T-helper 9 cell (primary cell): ENCODE results near the gene SND1.
"Not testable (repeated sequence)": the region's sequence is repeated elsewhere in the genome, so short reads cannot be mapped to it uniquely, and the experiment has no call there.

Experiments
- DNase-seq: peaks from one replicate; pipeline ENCODE4 v3.0.0-alpha.2; 2020

Gene SND1

DNA sequence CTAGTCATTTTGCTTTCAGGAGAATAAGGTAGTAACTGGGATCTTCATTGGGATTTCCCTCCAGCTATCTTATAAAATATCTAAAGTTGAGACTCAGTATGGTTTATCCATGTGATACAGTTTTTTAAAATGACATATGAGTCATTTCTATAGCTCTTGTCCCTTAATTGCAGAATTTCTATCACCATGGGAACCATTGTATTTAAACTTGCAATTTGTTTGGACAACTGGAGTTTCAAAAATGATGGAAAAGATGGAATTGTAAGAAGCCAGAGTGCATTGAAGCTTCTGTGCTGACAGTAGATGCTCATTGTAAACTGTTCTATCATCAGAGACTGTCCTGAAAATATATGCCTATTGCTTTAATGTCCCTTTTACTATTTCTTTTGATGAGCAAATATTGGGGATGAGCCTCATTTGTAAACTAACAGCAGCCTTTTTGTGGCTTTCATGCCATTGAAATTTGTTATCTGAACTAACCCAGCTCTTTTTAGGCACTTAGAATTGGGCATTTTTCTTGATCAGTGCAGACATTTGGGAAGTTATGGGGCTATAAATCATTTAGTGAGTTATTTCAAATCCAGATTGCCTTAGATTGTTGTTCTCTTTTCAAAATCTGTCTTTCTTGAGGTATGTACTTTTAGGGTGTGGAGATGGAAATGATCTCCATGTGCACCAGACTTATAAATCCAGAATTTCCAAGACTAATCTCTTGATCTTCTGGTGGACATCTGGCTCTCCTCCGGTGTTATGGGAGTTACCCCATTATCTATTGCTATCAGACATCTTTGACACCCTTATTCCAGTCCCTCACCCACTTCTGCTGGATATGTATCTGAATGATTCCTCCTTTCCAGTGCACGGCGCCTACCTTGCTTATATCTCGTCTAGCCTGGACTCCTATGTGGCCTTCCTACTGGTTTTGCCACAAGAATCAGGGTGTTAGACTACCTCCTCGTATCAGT is 159.0 kb downstream of the SND1 start:
- DNase-seq = no peak

DNA sequence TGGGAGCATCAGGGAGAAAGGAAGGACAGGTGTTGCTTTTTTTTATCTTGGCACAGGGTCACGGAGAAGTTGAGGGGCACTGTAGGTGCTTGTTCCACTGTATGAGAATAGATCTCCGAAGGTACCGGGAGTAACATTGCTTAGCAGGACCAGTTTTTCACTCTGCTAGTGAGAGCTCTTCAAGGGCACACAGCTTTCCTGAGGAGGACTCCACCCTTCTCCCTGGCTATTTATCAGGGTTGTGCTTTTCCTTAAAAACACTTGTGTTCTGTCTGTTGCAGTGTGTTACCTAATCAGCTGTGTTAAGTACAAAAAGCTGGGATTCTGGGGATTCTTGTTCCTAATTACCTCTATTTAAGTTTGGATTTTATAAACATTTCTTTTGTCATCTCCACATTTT is 160.5 kb downstream of the SND1 start:
- no peak for DNase-seq

DNA sequence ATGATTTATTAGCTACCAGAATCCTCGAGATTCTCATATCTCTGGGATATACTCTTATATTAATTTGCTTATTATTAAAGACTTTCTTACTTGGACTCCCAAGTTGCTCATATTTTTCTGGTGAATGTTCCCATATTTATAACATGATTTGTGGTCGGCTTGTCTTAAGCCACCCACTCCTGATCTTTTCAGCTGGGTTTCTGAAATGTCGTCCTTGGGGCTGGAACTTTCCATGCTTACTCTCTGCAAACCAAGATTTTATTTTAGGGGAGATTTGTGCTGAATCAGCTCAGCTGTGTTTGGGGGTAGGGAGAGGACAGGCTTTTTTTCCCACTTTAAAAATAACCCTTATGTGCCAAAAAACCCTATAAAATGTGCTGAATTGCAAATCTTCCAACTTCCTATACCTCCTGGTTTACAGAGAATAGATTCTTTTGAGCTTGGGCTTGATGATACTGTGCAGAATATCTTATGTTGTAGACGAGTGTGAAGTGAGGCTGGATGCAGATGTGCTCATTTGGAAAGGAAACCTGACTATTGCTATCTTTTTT is 162.1 kb downstream of the SND1 start:
- DNase-seq = no peak

DNA sequence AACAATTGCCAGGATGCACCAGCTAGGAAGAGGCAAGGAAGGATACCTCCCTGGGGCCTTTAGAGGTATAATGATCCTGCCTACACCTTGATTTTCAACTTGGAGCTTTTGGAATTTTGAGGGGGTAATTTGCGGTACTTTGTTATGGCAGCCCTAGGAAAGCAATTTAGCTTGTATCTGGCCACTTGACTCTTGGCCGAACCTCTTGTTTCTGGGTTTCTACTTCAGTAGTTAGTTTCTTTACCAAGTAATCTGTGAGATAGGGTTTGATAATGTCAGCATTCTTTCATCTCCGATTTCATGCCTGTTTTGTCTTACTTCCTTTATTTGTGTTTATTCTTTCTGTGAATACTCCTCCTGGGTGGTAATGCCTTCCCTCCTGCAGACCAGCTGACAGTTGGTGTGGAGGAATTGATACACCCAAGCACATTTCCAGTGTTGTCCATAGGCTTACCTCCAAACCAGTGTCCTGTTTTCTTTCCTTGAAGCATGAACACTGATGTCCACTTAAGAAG is 163.7 kb downstream of the SND1 start:
- DNase-seq = no peak

DNA sequence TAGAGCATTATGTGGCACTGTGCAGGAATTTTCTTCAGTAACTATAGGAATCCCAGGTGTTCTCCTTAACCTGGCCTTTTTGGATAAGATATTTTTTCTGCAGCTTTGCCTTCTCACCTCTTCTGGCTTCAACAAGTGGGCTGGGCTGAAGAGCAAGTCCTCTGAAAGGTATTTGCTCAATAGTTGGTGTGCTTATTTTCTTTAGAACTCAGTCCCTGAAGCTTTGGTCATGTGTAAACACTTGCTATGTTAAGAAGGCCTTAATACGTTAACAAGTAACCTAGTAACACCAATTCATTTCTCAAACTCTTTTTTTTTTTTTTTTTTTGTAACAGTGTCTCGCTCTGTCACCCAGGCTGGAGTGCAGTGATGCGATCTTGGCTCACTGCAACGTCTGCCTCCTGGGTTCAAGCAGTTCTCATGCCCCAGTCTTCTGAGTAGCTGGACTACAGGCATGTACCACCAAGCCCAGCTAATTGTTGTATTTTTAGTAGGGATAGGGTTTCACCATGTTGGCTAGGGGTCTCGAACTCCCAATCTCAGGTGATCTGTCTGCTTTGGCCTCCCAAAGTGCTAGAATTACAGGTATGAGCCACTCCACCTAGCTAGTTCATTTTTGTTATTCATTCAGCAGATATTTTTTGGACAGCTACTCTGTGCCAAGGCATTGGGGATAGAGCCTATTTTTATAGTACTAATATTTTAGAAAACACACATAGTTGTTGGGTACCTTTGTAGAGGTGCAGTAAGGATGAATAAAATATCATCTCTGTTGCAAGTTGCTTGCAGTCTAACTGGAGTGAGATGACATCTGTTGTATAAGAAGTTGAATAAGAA is 164.6 kb downstream of the SND1 start:
- no peak for DNase-seq

DNA sequence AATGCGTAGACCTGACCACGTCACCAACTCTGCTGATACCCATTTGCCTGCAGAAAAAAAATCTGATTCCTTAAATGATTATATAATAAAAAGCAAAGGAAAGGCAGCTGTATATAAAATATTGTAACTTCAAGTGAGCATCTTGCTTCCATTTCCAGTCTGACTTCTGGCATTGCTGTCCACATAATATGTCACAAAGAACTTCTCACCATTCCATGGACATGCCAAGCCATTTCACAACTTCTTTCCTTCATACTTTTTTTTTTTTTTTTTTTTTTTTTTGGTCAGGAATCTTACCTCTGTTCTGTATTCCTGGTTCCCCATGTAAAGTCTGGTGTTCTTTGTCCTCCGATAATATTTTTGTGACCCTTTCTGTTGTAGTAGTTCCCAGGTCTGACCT is 165.5 kb downstream of the SND1 start:
- no peak for DNase-seq

DNA sequence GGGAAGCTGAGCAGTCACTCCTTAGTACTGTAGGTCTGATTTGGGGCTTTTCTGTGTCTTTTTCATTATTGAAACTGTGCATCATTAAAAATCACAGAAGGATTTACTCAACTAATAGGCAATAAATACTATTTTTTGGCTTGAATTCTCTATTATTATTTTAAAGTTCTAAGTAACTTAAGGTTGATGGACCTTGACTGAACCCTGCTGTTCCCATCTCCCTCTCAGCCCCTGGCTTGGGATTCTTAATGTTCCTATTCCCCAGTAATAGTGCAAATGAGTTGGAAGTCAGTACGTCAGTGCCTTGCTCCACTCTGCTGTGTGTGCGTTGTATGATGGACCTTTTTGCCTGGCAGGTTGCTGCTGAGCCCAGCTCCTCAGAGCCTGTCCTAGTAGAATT is 166.3 kb downstream of the SND1 start:
- DNase-seq = no peak

DNA sequence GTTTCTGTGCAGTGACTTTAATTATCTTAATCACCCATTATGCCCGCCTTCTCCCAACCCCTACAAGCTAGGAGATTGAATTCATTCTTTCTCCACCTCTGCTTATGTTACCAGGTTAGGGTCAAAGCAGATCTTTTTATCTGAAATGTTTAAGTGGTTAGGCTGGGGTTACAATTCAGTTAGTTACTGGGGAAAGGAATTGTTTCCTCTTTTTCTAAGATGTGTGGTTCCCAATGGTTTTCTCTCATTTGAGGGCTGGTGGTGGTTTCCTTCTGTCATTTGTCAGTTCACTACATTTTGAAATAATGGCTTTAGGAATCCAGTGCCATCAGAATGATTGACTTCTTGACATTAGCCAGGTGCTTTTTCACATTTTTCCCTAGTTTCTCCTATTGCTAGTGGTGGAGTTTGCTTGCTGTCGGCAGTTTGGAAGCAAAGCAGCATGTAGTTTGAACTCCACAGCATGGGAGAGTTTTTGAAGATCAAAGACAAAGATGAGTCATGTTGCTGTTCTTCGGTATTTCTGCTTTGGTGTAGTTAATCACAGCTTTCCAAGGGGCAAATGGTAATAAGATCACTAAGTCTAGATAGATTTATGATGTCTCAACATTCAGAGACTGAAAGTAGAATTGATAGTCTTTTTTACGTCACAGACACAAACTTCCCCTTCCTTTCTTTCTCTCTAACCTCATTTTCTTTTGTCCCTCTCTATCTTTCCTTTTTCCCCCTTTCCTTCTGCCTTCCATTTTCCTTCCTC is 168.2 kb downstream of the SND1 start:
- DNase-seq = no peak

DNA sequence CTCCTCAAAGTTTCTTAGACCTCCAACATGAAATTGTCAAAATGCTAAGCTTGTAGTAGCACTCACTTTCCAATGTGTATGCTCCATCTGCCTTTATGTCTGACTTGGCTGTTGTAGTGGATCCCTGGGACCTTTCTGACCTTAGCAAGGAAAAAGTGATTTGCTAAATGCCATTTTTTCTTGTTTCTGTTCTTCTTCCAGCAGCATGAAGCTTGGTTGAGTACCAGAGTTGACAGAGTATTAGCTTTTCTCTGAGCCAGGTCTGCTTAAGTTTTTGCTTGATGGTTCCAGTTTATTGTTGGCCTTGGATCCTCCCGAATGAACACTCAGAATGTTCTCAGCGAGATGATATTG is 168.7 kb downstream of the SND1 start:
- DNase-seq = no peak

DNA sequence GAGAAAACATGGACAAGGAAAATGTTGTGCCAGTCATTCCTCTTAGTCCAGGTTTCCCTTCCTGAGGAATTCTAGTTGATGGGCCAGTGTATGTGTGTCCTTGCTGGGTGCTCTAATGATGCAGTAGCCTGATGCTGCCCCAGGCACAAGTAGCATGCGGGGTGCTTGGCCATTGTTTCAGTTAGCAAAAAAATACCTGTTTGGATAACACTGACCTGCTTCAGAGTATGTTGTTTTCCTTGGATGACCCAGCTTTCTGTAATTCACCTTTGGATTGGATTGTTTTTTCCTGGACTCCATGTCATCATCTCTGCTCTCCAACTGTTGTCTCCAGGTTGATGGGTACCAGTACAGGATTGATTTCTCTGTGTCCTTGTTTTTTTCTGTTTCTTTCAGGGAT is 169.2 kb downstream of the SND1 start:
- no peak for DNase-seq

DNA sequence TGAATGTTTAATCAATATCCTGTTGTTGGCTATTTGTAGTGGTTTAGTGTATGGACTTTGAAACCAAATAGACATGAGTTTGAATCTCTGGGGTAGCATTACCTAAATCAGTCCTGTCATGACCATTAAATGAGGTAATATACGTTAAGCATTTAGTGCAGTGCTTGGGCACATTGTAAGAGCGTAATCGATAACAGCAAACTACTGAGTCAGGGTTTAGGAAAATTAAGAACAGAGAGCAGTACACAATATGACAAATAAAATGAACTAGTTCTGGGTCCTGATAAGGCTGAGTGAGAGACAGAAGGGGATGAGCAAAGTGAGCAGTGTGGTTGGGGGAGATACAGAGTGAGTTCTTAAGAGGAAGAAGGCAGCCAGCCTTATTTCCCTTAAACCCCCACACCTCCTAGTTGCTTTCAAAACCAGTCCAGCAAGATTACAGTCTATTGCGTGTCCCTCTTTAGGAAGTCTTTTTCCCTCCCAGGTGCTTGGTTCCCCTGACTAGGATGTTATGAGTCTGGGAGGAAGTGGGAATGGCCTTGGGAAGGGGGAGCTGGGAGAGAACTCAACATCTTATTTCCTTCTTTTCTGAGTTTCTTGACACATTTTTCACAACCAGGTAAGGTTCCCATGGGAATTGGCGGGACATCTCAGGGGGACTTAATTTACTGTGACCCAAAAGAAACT is 171.0 kb downstream of the SND1 start:
- DNase-seq = no peak

DNA sequence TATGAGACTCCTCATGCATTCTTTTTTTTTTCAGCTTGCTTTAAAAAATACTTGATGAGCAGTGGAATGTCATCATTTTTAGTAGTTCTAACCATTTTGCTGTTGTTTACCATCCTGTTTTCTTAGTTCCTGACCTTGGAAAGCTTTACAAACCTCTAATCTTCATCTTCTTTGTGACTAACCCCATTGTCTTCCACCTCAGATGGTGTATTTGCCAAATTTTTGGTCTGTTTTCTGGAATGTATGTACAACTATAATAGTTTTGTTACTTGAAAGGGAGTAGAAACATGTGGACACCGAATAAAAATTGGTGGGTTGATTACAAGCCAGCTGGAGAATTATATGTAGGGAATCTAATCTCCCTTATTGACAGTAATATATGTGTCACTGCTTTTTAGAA is 172.7 kb downstream of the SND1 start:
- no peak for DNase-seq

DNA sequence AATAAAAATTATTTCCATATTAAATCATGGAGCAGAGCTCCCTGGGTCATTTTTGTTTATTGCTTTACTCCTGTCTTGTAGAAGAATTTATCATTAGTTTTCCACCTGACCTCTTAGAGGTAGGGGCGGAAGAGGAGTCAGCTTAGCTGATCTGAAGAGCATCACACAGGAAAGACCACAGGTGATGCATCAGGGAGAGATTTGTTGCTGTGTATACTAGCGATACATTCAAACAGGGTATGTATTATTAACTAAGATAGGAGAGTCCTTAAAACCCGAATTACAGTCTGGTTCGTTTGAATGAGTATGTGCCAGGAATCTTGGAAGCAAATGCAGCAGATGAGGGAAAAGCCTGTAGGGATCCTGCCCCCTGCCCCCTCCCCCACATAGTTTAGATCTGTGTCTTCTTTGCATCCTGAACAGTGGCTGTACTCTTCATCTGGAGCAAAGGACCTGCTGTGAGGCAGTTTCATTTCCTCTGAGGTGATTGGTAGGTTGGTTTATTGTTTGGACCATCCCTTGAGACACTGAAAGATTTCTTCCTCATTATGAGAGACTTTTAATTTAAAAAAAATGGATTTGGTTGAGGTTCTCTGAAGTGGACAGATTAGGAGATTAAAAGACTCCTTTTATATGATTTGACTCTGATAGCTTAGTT is 177.0 kb downstream of the SND1 start:
- DNase-seq = no peak

DNA sequence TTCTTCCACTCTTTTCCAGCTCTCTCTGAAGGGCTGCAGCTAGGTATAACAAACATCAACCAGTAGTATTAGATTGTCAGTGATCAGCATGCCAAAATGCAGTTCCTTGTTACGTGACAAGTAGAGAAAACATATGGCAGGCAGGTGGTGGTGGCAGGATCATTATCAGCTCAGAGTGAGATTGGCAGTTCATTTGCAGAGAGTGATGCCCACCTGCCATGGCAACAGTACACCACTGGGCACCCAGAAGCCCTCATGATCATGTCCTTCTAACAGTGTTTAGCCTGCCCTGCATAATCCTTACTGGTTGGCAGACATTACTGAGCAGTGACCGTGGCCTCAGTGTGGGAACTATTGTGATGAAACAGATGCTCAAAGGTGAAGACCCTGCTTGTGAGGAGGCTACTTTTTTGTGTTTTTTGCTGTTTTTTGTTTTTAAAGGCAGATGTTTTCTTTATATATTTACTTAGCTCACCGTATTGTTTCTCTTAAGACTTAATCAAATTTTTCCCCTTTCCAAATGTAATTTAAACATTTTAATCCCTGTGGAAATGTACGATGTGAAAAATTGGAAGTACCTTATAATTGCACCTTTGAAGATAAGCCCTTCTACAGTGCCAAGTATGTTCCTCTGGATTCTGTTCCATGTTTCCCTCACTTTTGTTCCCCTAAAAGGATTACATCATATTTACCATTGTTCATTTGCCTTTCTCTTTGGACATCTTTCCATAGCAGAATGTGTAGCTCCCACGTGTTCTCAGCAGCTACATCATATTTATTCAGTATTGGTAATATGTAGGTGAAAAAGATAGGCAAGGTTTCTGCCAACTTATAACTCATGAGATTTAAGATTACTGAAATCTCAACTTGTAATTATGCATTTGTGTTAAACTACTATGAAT is 179.6 kb downstream of the SND1 start:
- DNase-seq = no peak

DNA sequence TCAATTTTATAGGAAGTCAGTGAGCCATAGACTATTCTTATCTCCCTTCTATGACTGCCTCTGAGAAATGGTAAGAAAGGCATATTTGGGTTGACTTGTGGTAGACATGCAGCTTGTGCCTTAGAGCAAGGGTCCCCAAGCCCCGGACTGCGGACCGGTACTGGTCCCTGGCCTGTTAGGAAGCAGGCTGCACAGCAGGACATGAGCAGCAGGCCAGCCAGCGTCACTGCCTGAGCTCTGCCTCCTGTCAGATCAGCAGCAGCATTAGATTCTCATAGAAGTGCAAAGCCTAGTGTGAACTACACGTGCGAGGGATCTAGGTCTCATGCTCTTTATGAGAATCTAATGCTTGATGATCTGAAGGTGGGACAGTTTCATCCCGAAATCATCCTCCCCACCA is 180.6 kb downstream of the SND1 start:
- DNase-seq = no peak

DNA sequence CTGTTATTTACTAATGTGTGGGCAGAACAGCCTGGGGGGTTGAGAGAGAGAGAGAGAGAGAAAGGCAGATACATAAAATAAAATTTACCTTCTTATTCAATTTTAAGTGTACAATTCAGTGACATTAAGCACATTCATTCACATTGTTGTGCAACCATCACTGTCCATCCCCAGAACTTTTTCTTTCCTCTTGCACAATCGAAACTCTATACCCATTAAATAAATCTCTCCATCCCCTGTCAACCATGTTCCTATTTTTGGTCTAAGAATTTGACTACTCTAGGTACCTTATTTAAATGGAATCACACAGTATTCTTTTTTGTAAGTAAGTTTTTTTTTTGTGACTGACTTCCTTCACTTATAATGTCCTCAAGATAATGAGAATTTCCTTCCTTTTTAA is 181.6 kb downstream of the SND1 start:
- DNase-seq = no peak

DNA sequence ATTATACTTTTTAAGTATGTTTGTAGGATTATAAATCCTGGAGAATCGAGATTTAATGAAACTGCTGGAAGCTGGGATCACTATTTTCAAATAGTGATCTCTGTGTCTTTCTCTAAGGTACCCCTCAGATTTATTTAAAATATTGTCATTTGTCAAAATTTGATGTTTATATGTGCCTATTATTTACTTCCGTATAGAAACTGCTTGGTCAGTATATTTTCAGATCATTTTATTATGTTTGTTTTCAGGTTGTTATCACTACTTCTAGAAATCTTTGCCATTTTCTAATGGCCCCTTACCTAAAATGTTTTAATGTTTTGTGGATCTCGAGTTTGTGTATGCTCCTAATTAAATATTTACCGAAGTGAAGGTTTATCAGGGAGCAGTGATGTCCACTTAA is 183.7 kb downstream of the SND1 start:
- no peak for DNase-seq

DNA sequence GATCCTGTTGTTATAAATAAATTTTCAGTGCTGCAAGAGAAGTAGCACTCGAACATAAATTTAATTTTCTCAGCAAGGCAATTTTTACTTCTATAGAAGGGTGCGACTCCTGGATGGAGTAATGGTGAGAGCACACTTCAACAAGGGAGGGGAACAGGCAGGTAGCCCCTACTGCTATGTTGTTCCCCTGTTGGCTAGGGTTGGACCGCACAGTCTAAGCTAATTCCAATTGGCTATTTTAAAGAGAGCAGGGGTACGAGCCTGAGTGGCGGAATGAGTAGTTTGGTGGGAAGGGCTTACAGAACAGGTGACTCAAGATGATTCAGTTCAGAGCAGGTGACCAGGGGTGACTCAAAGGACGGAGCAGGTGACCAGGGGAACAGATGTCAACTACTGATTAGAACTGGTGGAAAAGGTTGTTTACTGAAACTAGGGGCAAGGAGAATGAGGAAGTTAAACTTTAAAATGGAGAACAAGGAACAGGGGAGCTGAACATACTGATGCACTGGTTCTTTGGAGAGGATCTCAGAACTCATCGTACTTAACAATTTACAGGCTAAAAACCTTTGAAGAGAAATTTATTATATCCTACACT is 185.9 kb downstream of the SND1 start:
- not testable (repeated sequence) for DNase-seq

DNA sequence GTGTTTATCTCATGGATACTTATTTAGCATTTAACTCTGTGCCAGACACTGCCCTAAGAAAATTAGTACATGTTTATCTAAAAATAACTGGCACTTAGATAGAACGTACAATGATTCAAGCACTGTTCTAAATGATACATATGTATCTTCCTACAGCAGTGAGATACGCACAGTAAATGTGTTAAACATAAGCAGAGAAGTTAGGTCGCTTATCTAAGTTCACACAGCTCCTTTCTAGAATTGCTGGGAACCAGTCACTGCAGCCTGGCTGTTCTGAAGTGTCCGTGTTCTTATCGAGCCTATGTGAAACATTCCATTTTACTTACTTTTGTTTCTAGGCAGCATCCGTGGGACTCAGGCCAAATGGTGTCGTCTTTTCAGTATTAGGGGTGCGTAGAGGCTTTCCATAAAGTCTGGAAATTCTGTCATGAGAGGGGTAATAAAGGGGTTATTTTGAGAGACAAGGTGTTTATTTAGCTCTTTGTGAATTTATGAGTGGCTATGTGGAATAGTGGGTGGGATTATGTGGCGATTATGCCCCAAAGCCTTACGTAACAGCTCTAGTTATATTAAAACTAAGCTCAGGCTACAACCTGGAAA is 186.9 kb downstream of the SND1 start:
- no peak for DNase-seq
